DOHH2 (cell line): ENCODE results near the gene PCDHGC4.

Experiments
- CTCF ChIP-seq: fragments of 200-600 bp; sonication (generic); IDR thresholded peaks from one replicate; pipeline ENCODE4 v1.5.1; 2014; ENCODE audit warnings: antibody characterized with exemption, mild to moderate bottlenecking, low read depth, low read length; ENCODE audit not compliant: poor library complexity, severe bottlenecking
- EZH2phosphoT487 ChIP-seq: fragments of 200-600 bp; sonication (generic); IDR thresholded peaks from 2 replicates; pipeline ENCODE4 v1.6.1; 2017; ENCODE audit warnings: borderline replicate concordance, mild to moderate bottlenecking, antibody characterized with exemption, low read length, moderate library complexity, mixed read lengths

GRCh38 chr5:141439411-141440141, 45.3 kb upstream of the PCDHGC4 start:
- TF ChIP-seq CTCF (no peak), EZH2phosphoT487 (no peak)
